HG03442 (cell line): ENCODE data around the gene DOP1A.

Experiments used
- ATAC-seq: cut with Tn5 transposase; IDR thresholded peaks from one replicate; pipeline ENCODE4 v1.9.1; 2021; ENCODE audit warnings: mild to moderate bottlenecking, moderate library complexity; ENCODE audit not compliant: unreplicated experiment

Gene DOP1A

GRCh38 chr6:83073615-83074014 lies 6.1 kb downstream of the DOP1A start:
- ATAC-seq, result no peak

- ATAC-seq, result no peak
These were observed 16.0 kb downstream of the DOP1A start for GRCh38 chr6:83083476-83083875.

GRCh38 chr6:83086751-83087150 lies 19.3 kb downstream of the DOP1A start:
- peak; percentile 100 for ATAC-seq

- no peak for ATAC-seq
These were observed 25.4 kb downstream of the DOP1A start for GRCh38 chr6:83092756-83093399.

- no peak for ATAC-seq
These were observed 29.3 kb downstream of the DOP1A start for GRCh38 chr6:83096791-83097190.

GRCh38 chr6:83097204-83097603 lies 29.7 kb downstream of the DOP1A start:
- ATAC-seq, result no peak

- no peak for ATAC-seq
These were observed 30.2 kb downstream of the DOP1A start for GRCh38 chr6:83097675-83098074.

GRCh38 chr6:83098589-83098988 lies 31.1 kb downstream of the DOP1A start:
- no peak for ATAC-seq

GRCh38 chr6:83108378-83108777 lies 40.9 kb downstream of the DOP1A start:
- no peak for ATAC-seq

- no peak for ATAC-seq
These were observed 45.8 kb downstream of the DOP1A start for GRCh38 chr6:83113258-83113657.

- no peak for ATAC-seq
These were observed 46.7 kb downstream of the DOP1A start for GRCh38 chr6:83114164-83114563.

- no peak for ATAC-seq
These were observed 50.3 kb downstream of the DOP1A start for GRCh38 chr6:83117802-83118201.

- no peak for ATAC-seq
These were observed 52.4 kb downstream of the DOP1A start for GRCh38 chr6:83119742-83120300.

- ATAC-seq, result no peak
These were observed 57.1 kb downstream of the DOP1A start for GRCh38 chr6:83124553-83124952.

- ATAC-seq, result no peak
These were observed 58.0 kb downstream of the DOP1A start for GRCh38 chr6:83125425-83125824.

GRCh38 chr6:83126223-83126622 lies 58.8 kb downstream of the DOP1A start:
- ATAC-seq, result no peak

- no peak for ATAC-seq
These were observed 59.3 kb downstream of the DOP1A start for GRCh38 chr6:83126807-83127206.

- ATAC-seq, result no peak
These were observed 59.8 kb downstream of the DOP1A start for GRCh38 chr6:83127258-83127657.

GRCh38 chr6:83127976-83128375 lies 60.5 kb downstream of the DOP1A start:
- no peak for ATAC-seq

- ATAC-seq, result no peak
These were observed 64.7 kb downstream of the DOP1A start for GRCh38 chr6:83132121-83132520.

- no peak for ATAC-seq
These were observed 70.7 kb downstream of the DOP1A start for GRCh38 chr6:83138118-83138722.

GRCh38 chr6:83138758-83139157 lies 71.3 kb downstream of the DOP1A start:
- ATAC-seq, result no peak

GRCh38 chr6:83151114-83151513 lies 83.6 kb downstream of the DOP1A start:
- ATAC-seq, result no peak
